Fibroblast of lung (primary cell): ENCODE results near the gene TBX10. TPM values are rescaled to one million over a fixed set of nuclear protein-coding genes. Genes with fewer than 3 reads are reported as not detected.

Source experiments
- DNase-seq, 2 donors: peaks; one replicate each; pipeline versions ENCODE4 v3.0.0 to v3.0.0-alpha.2; 2010; ENCODE audit warnings: low read depth in 2 of 2
- H2AFZ ChIP-seq: 2 replicates; pipeline ENCODE4 v1.5.1; 2012; ENCODE audit warnings: low read length, control low read depth, inconsistent platforms
- H3K27ac ChIP-seq: 2 replicates; pipeline ENCODE4 v1.5.1; 2011; ENCODE audit warnings: low read length, control low read depth; ENCODE audit not compliant: insufficient read depth
- H3K27me3 ChIP-seq: 2 replicates; pipeline ENCODE4 v1.5.1; 2011; ENCODE audit warnings: mild to moderate bottlenecking, low read length; ENCODE audit not compliant: control insufficient read depth, insufficient read depth
- H3K36me3 ChIP-seq: 2 replicates; pipeline ENCODE4 v1.5.1; 2011; ENCODE audit warnings: low read length; ENCODE audit not compliant: control insufficient read depth, insufficient read depth
- H3K4me1 ChIP-seq: 2 replicates; pipeline ENCODE4 v1.5.1; 2011; ENCODE audit warnings: low read length; ENCODE audit not compliant: control insufficient read depth, insufficient read depth; ENCODE audit errors: extremely low read depth
- H3K4me2 ChIP-seq: 2 replicates; pipeline ENCODE4 v1.5.1; 2011; ENCODE audit warnings: low read length, control low read depth; ENCODE audit not compliant: insufficient read depth; ENCODE audit errors: extremely low read depth
- H3K4me3 ChIP-seq, 4 experiments: fragments of 200-600 bp in 1 of 4; sonication (generic) in 1 of 4; replicated peaks in 1 of 4; 2 replicates each; pipeline ENCODE4 v1.5.1; 2011 to 2016; ENCODE audit warnings: low read length in 4 of 4, low read depth in 3 of 4, mild to moderate bottlenecking in 3 of 4, control low read depth in 2 of 4, inconsistent platforms in 1 of 4, mixed read lengths in 1 of 4; ENCODE audit not compliant: insufficient read depth in 1 of 4; ENCODE audit errors: control extremely low read depth in 1 of 4
- H3K79me2 ChIP-seq: 2 replicates; pipeline ENCODE4 v1.5.1; 2012; ENCODE audit warnings: mild to moderate bottlenecking, low read length, inconsistent platforms; ENCODE audit not compliant: control insufficient read depth, insufficient read depth
- H3K9ac ChIP-seq: 2 replicates; pipeline ENCODE4 v1.5.1; 2011; ENCODE audit warnings: mild to moderate bottlenecking, low read length, control low read depth; ENCODE audit not compliant: insufficient read depth
- H3K9me3 ChIP-seq: 2 replicates; pipeline ENCODE4 v1.5.1; 2012; ENCODE audit warnings: low read depth, low read length; ENCODE audit not compliant: control insufficient read depth, insufficient read depth
- H4K20me1 ChIP-seq: 2 replicates; pipeline ENCODE4 v1.5.1; 2011; ENCODE audit warnings: low read length; ENCODE audit not compliant: control insufficient read depth, insufficient read depth; ENCODE audit errors: extremely low read depth
- CTCF ChIP-seq, 2 donors: IDR thresholded peaks in 1 of 2; conservative IDR thresholded peaks in 1 of 2; 1 replicate in 1 of 2; 2 replicates in 1 of 2; pipeline ENCODE4 v1.5.1; 2011 to 2012; ENCODE audit warnings: low read length in 2 of 2, control low read depth in 1 of 2, inconsistent platforms in 1 of 2, low read depth in 1 of 2, mild to moderate bottlenecking in 1 of 2
- EZH2 ChIP-seq: IDR thresholded peaks from 2 replicates; pipeline ENCODE4 v1.5.1; 2012; ENCODE audit warnings: low read length, control low read depth, mild to moderate bottlenecking; ENCODE audit errors: missing control alignments
- polyA plus RNA-seq, 2 donors: library from polyadenylated mRNA; depleted of rRNA in 1 of 2; stranded (reverse) in 1 of 2; unstranded in 1 of 2; fragments of >200 nt; gene quantifications; 2 replicates each; pipeline ENCODE4 v1.2.1, GENCODE V29; 2011 to 2012; ENCODE audit warnings: missing spikeins in 1 of 2
- total RNA-seq: library from RNA; depleted of rRNA; stranded (reverse); fragments of >200 nt; gene quantifications from 2 replicates; pipeline ENCODE4 v1.2.1, GENCODE V29; 2014

The TBX10 gene
- total and polyA plus RNA-seq, 2 donors (not counting 1 experiment from before 2014, with no cell fraction given): not detected

DNA sequence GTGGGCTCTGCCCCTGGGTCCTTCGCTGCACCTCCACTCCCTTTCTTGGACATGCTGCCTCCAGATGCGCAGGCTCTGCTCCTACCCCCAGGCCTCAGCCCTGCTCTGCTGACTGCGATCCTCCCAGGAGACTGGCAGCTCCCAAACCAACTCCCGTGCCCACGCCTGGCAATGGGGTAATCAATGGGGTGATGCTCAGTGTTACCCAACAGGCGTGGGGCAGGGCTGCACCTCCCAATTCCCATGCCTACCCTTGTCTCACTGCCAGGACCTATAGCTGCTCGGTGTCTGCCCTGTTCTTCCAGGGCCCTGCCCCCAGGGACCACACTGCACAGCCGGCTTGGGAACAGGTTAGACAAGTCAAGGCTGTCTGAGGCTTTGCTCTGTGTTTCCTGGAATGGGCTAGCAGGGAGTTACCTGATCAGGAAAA, 34.9 kb upstream of the TBX10 start, which contains the start of gene ALDH3B2:
TSS of gene ALDH3B2 (minus strand) at position 182 of the 430 bp plus-strand sequence. CDS start 7,688 bp downstream, outside the sequence.
- Histone ChIP-seq H3K4me3 (no peak within 1 kb of the TSS), H3K4me2 (no peak within 1 kb of the TSS), H3K27me3 (no peaks in the 10 kb centered on the region), H3K36me3 (no peaks in the 10 kb centered on the region), H4K20me1 (no peaks in the 10 kb centered on the region), H3K79me2 (no peaks in the 10 kb centered on the region), H3K4me1 (no peaks in the 10 kb centered on the region), H3K27ac (no peak within 1 kb of the TSS), H3K9me3 (no peaks in the 10 kb centered on the region), H3K9ac (no peak within 1 kb of the TSS), H2AFZ (no peak within 1 kb of the TSS)
- no peak for DNase-seq
- TF ChIP-seq EZH2: no peak

DNA sequence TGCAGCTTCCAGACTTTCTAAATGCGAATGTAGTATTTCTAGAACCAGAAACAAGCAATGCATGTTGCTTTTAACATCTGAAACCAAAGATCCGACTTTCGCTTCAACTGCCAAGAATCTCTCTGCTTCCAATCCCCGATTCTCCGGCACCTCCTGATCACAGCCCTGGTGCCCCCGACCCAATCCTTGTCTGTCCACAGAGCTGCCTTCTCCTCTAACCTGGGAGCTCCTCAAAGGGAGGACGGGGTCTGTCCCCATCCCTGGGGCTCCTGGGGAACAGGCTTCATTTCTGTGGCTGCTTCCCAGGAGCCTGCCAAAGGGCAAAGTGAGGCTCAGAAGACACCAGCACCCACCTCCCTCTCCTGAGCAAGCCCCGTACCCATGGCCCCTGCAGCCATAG, 34.3 kb upstream of the TBX10 start:
- Histone ChIP-seq H2AFZ (no peak overlapping the region), H3K4me1 (no peaks in the 10 kb centered on the region), H3K9ac (no peak overlapping the region), H3K36me3 (no peaks in the 10 kb centered on the region), H3K4me2 (no peak overlapping the region), H3K27me3 (no peaks in the 10 kb centered on the region), H3K9me3 (no peaks in the 10 kb centered on the region), H3K4me3 (no peak overlapping the region), H3K27ac (no peak overlapping the region), H4K20me1 (no peaks in the 10 kb centered on the region), H3K79me2 (no peaks in the 10 kb centered on the region)
- no peak for TF ChIP-seq CTCF (conservative IDR thresholded peaks at IDR 0.05 in 1 of 2, IDR thresholded peaks at IDR 0.05 in 1 of 2; ENCODE audit: low read depth in 1 of 2, low read length in 2 of 2)
- TF ChIP-seq EZH2: no peak
- no peak for DNase-seq

DNA sequence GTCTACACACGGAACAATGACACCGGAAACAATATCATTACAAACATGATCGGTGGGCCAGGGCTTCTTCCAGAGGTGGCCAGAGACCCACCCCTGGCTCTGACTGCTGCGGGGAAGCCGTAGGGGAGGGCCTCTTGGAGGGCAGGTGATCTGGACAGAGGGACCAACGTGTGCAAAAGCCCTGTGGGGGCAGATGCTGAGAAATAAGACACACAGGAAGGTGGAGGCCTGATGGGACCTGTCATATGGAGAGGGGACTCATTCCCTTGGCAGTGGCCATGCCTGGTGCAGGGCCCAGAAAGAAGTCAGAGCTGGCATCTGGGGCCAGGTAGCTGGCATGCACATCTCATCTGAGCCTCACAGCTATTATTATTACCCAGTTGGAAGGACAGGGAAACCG, 33.8 kb upstream of the TBX10 start:
- H3K4me3 ChIP-seq: no peak overlapping the region
- DNase-seq: no peak
- H3K36me3 ChIP-seq: no peaks in the 10 kb centered on the region
- H3K27me3 ChIP-seq: no peaks in the 10 kb centered on the region
- H3K9me3 ChIP-seq: no peaks in the 10 kb centered on the region
- TF ChIP-seq EZH2 (no peak), CTCF (conservative IDR thresholded peaks at IDR 0.05 in 1 of 2, IDR thresholded peaks at IDR 0.05 in 1 of 2; ENCODE audit: low read depth in 1 of 2, low read length in 2 of 2) (no peak)
- no peaks in the 10 kb centered on the region for H4K20me1 ChIP-seq
- no peaks in the 10 kb centered on the region for H3K4me1 ChIP-seq
- H3K79me2 ChIP-seq: no peaks in the 10 kb centered on the region
- no peak overlapping the region for H2AFZ ChIP-seq
- H3K4me2 ChIP-seq: no peak overlapping the region
- no peak overlapping the region for H3K27ac ChIP-seq
- H3K9ac ChIP-seq: no peak overlapping the region
